CD4-positive, alpha-beta T cell treated with Interleukin-21 for 1 hour (primary cell): ENCODE results near the gene RAB3B.
"Not testable (repeated sequence)": the region's sequence is repeated elsewhere in the genome, so short reads cannot be mapped to it uniquely, and the experiment has no call there.

Experiments
- DNase-seq: peaks from one replicate; pipeline ENCODE4 v3.0.0-alpha.2; 2020

RAB3B gene

DNA sequence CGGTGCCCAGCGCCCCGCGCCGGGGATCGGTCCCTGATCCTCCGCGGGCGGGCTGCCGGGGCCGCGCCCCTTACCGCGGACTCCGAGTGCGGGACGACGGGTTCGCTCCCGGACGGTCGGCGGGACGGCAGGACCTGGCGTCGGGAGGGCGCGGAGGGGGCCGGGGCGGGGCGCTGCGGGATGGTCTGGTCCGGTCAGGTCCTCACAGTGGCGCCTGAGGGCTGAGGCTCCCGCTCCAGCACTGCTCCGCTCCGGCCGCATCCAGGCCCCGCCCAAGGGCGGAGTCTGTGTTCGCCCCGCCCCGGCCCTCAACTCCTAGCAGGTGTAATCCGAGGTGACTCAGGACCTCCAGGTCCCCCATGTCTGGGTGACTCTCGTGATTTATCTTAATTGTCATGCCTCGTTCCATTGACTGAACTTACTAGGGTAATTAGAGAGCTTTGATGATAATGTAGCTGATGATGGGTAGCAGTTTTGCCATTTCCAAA, at the start of gene RAB3B:
Gene RAB3B (minus strand): TSS at position 223 of the 488 bp plus-strand sequence. CDS start 13,583 bp downstream, outside the sequence.
- DNase-seq, result peak; percentile 70

- no peak for DNase-seq
These were observed 47.4 kb upstream of the RAB3B start for GRCh38 chr1:52037909-52038308.

DNA sequence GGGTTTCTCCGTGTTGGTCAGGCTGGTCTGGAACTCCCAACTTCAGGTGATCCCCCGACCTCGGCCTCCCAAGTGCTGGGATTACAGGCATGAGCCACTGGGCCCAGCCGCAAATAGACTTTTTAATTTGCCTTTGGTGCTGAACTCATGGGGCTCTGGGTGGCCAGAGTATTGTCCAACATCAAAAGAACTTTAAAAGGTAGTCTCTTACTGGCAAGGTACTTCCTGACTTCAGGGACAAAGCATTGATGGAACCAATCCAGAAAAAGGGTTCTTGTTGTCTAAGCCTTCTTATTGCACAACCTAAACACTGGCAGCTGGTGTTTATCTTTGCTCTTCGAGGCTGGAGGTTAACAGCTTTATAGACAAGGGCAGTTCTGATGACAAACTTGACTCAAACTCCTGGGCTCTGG, 46.9 kb upstream of the RAB3B start:
- DNase-seq, result no peak

DNA sequence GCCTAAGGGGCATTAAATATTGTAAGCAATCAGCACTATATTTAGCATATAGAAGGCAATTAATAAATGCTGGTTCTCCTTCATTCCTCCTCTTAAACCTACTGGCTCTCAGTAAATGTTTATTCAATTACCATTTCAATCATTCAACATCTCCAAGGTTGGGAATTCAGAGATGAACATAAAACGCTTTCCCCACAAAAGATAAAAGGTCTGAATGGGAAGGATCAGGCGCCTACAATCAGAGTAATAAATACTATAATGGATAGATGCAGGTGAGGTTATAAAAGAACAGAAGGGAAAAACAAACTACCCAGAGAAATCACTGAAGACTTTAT, 43.5 kb upstream of the RAB3B start:
- no peak for DNase-seq

DNA sequence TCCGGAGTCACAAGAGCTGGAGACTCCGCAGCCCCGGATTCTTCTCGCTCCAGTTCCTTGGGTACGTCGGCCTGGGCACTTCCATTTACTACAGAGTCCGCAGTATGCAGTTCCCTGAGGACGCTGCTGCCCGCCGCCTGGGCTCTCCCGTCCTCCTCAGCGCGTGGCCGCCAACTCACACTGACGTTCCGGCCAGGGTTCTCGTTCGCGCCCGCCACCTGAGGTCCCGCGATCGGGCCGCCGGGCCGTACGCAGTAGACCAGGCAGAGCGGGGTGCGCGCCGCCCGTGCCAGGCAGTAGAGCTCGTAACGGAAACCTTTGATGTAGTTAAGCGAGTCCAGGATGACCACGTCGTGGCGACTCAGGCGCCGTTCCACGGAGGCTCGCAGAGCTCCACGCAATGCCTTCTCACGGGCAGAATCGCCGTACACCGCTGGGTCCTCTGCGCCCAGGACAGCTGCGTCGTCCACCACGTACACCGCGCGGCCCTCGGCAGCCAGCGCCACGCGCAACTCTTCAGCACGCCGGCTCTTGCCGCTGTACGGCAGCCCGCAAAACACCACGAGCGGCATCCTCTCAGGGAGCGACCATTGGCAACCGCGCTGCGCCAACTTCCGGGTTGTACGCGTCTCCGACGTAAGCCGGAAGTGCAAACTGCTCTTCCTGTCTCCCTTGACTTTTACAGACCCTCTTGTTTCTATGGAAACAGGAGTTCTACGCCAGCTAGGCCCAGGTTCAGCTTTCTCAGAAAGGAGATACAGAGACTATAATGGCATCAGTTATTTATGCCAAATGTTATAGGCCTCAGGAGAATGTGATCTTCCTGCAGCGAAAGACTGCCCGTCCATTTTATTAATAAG, 42.9 kb upstream of the RAB3B start, which contains the start of gene KTI12:
Gene KTI12 (minus strand): TSS at position 621 of the 860 bp plus-strand sequence. CDS start 49 bp downstream, at position 572.
- peak; percentile 90 for DNase-seq

- peak; percentile 9 for DNase-seq
These were observed 42.3 kb upstream of the RAB3B start for GRCh38 chr1:52032785-52033131.

DNA sequence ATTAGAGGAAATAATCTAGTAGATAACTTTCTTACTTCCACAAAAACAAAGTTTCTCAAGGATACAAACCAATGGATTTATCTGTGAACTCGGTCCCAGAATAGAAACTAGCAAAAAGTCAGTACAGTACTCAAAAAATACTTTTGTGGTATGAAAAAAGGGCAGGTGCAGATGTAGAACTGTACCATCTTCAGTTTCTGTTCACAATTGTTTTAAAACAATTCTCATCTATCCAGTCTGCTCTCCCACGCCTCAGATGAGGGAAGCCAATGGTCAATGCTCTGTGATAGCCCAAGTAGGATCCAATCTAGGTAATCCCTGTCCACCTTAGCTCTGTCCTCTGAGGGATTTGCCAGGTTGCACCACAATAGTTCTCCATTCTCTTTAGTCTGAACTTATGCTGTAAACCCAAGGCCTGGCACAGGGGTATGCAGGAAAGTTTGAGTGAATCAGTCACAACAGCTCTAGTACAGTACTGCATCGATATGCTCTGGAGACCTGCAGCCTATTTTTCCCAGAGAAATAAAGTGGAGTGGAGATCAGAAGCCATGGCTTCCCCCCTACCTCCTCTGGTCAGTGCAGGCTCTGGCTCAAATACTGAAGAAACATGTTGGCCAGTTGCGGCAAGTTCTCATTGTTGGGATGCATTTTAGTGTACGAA, 41.8 kb upstream of the RAB3B start:
- no peak for DNase-seq

- not testable (repeated sequence) for DNase-seq
These were observed 38.3 kb upstream of the RAB3B start for GRCh38 chr1:52028839-52029238.

DNA sequence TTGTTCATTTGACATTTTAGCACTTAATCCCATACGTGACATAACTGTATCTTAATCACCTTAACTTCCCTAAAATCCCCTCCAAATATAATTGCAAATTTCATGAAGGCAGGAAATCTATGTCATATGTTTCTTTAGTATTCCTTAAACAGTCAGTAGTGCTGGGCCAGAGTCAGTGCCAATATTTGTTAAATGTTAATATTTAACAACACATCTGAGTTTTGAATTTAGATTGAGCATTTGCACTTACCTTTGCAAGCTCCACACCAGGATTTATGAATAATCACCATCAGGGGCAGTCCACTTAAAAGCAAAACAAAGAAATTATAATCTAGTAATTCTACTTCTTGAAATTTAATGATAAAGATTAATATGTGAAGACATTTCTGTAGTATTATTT, 37.8 kb upstream of the RAB3B start:
- no peak for DNase-seq

DNA sequence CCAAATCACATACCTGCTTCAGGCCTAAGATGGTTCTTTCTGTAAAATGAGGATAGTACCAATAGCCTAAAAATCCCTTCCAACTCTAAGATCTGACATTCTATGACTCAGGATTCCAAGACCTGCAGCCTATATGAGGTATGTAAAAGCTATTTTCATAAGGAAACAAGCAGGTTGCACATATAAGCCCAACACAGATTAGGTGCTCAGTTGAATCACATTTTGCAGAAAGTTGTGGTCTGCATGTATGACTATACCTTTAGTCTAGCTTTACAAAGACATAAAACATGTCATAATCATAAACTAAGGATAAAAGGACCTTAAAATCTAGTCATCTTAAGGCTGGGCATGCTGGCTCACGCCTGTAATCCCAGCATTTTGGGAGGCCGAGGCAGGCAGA, 35.8 kb upstream of the RAB3B start:
- no peak for DNase-seq

DNA sequence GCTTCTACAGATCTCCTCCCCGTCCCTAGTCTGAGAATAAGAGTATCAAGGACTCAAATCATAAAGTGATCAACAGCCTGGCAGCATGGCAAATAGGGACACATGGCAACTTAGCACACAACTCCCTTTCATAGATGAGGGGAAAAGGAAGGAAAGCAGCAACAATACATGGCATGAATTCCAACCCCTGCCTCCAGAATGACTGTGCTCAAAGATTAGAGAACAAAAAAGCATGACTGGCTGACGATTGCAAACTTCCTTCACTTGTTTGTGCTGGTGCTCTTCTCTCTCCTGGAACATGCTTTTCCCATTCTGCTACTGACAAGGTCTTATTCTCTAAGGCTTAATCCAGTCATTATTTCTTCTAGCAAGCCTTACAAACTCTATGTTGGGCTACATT, 31.6 kb upstream of the RAB3B start:
- no peak for DNase-seq

DNA sequence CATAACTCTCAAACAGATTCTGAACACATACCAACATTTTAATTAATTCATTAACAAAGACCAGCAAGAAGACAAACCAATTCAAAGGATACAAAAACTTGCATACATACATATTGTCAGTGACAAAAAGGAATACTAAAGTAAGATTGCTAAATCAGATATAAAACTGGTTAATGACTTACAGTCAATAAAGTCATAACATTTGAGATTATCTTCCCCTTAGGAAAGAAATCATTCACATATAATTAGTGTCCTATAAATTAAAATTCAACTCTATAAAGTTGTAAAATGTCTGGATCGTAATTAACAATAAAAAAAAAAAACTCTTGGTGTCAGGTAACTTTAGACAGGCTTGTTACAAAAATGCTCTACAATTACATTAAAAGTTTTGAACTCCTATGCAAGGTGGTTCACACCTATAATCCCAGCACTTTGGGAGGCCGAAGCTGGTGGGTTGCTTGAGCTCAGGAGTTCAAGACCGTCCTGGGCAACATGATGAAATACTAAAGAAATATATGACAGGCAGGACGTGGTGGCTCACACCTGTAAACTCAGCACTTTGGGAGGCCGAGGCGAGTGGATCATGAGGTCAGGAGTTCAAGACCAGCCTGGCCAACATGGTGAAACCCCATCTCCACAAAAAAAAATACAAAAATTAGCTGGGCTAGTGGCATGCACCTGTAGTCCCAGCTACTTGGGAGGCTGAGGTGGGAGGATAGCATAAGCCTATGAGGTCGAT, 17.7 kb upstream of the RAB3B start:
- DNase-seq, result no peak

- DNase-seq, result no peak
These were observed 16.9 kb upstream of the RAB3B start for GRCh38 chr1:52007215-52008002.

GRCh38 chr1:52006081-52006553, 15.6 kb upstream of the RAB3B start:
- not testable (repeated sequence) for DNase-seq

DNA sequence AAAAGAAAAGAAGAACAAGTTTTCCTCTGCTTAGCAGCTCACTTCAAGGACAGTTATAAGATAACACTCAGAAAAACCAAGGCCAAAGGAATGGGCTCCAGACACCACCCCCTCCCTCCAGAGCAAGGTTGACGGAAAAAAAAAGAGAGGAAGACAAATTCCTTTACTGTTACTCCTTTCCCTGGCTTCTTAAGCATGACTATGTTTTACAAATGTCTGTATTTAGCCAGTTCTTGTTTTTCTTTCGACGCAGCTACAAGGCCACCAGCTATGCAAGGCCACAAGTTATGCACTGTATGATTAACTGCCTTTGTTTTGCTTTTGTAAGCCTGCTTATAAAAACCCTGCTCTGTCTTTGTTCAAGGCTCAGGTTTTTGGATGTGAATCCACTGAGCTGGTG, 15.0 kb upstream of the RAB3B start:
- DNase-seq, result not testable (repeated sequence)

GRCh38 chr1:52003877-52004276, 13.4 kb upstream of the RAB3B start:
- DNase-seq, result no peak

GRCh38 chr1:52002038-52002917, 11.8 kb upstream of the RAB3B start:
- peak; percentile 80 for DNase-seq

DNA sequence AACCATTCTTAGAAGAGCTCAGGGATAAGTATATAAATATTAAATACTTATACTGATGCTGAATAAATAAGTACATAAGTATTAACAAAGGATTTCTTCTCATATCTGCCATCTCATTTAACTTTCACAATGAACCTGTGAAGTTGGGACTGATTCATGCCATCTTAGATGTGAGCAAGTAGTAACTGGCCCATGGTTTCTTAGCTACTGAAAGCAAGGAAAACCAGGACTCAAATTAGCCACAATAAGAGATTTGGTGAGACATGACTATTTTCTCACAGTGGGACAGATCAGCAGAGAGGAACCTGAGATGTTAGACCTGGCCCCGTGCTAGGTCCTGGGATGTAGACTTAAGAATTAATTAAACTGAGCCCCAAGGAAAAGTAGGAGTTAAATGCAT, 8.2 kb upstream of the RAB3B start:
- no peak for DNase-seq

GRCh38 chr1:51997974-51998382, 7.5 kb upstream of the RAB3B start:
- DNase-seq, result no peak

- no peak for DNase-seq
These were observed 670 bp downstream of the RAB3B start for GRCh38 chr1:51989582-51990477.
